OCI-LY1 (cell line): ENCODE measurements around the gene PYGB.

Experiments used
- H2AFZ ChIP-seq: fragments of 200-600 bp; sonication (generic), shearing (Covaris generic); 2 replicates; pipeline ENCODE4 v1.6.0; 2014; ENCODE audit warnings: antibody characterized with exemption, mild to moderate bottlenecking, low read length
- H3F3A ChIP-seq: fragments of 200-600 bp; sonication (generic), shearing (Covaris generic); 2 replicates; pipeline ENCODE4 v1.6.0; 2014; ENCODE audit warnings: mild to moderate bottlenecking, antibody characterized with exemption, low read length, moderate library complexity; ENCODE audit not compliant: insufficient read depth
- H3K27ac ChIP-seq: fragments of 200-600 bp; sonication (generic); 2 replicates; pipeline ENCODE4 v1.5.1; 2014; ENCODE audit warnings: low read length, mixed run types, mild to moderate bottlenecking, low read depth; ENCODE audit not compliant: poor library complexity, severe bottlenecking
- H3K27me3 ChIP-seq: fragments of 200-600 bp; sonication (generic); 2 replicates; pipeline ENCODE4 v1.6.0; 2014; ENCODE audit warnings: antibody characterized with exemption, mild to moderate bottlenecking, low read length, moderate library complexity; ENCODE audit not compliant: insufficient read depth
- H3K36me3 ChIP-seq: fragments of 200-600 bp; sonication (generic); 2 replicates; pipeline ENCODE4 v1.6.1; 2014; ENCODE audit warnings: mild to moderate bottlenecking, antibody characterized with exemption, low read length, moderate library complexity, mixed read lengths; ENCODE audit not compliant: insufficient read depth
- H3K4me1 ChIP-seq: fragments of 200-600 bp; sonication (generic); 2 replicates; pipeline ENCODE4 v1.5.1; 2014; ENCODE audit warnings: mild to moderate bottlenecking, low read length, moderate library complexity; ENCODE audit not compliant: insufficient read depth, severe bottlenecking
- H3K4me2 ChIP-seq: fragments of 200-600 bp; sonication (generic), shearing (Covaris generic); 2 replicates; pipeline ENCODE4 v1.6.1; 2014; ENCODE audit warnings: low read length
- H3K4me3 ChIP-seq: fragments of 200-600 bp; sonication (generic); 2 replicates; pipeline ENCODE4 v1.5.1; 2014; ENCODE audit warnings: low read length, low read depth, mild to moderate bottlenecking, mixed read lengths; ENCODE audit not compliant: poor library complexity, severe bottlenecking
- H3K79me2 ChIP-seq: fragments of 200-600 bp; shearing (Covaris generic); 2 replicates; pipeline ENCODE4 v1.6.1; 2016; ENCODE audit warnings: mixed run types, low read length, mixed read lengths; ENCODE audit not compliant: insufficient read depth
- H3K9ac ChIP-seq: fragments of 200-600 bp; sonication (generic), shearing (Covaris generic); 2 replicates; pipeline ENCODE4 v1.6.1; 2014; ENCODE audit warnings: mild to moderate bottlenecking, low read length, mixed read lengths
- H3K9me2 ChIP-seq: fragments of 200-600 bp; sonication (generic), shearing (Covaris generic); 2 replicates; pipeline ENCODE4 v1.6.1; 2014; ENCODE audit warnings: low read depth, mild to moderate bottlenecking, low read length, mixed read lengths
- H3K9me3 ChIP-seq: fragments of 200-600 bp; shearing (Covaris generic); 2 replicates; pipeline ENCODE4 v1.6.1; 2014; ENCODE audit warnings: low read length, mixed read lengths
- H4K20me1 ChIP-seq: fragments of 200-600 bp; sonication (generic), shearing (Covaris generic); 2 replicates; pipeline ENCODE4 v1.6.0; 2016; ENCODE audit warnings: mild to moderate bottlenecking, low read length; ENCODE audit not compliant: insufficient read depth
- CTCF ChIP-seq: fragments of 200-600 bp; sonication (generic), shearing (Covaris generic); IDR thresholded peaks from 2 replicates; pipeline ENCODE4 v1.5.1; 2017; ENCODE audit warnings: mild to moderate bottlenecking, antibody characterized with exemption, low read length, moderate library complexity, mixed read lengths
- EZH2 ChIP-seq: fragments of 200-600 bp; sonication (generic), shearing (Covaris generic); IDR thresholded peaks from 2 replicates; pipeline ENCODE4 v1.8.0; 2017; ENCODE audit warnings: borderline replicate concordance, mixed run types, mild to moderate bottlenecking, antibody characterized with exemption, low read length, moderate library complexity, mixed read lengths

Gene PYGB

DNA sequence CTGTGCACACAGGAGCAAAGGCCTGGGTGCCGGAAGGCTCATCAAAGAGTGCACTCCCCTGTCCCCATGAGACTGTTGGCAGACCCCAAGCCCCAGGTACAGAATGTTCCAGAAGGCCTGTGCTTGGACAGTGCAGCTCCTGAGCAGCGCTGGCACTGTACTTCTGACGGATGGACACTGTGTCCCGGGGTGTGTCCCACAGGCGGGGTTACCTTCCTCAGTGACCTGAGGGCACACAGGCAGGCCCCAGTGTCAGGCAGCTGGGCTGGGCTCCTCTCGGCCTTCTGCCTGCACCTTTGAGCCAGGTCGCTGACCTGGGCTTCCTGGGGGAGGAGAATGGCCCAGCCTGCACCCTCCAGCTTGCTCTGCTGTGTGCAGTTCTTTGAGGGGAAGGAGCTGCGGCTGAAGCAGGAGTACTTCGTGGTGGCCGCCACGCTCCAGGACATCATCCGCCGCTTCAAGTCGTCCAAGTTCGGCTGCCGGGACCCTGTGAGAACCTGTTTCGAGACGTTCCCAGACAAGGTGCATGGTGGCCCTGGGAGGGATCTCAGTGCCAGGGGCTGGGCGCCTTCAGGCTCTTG lies 30.1 kb downstream of the PYGB start:
- no peak for TF ChIP-seq CTCF
- no peak for TF ChIP-seq EZH2
- Histone ChIP-seq H3K4me2 (no peak overlapping the region), H3K4me1 (peaks cover 47% of the 10 kb centered on the region), H2AFZ (no peak overlapping the region), H3K4me3 (no peak overlapping the region), H4K20me1 (no peaks in the 10 kb centered on the region), H3K9me3 (no peaks in the 10 kb centered on the region), H3K36me3 (peaks cover 38% of the 10 kb centered on the region), H3K79me2 (no peaks in the 10 kb centered on the region), H3K27ac (no peak overlapping the region), H3K9me2 (no peaks in the 10 kb centered on the region), H3K9ac (no peak overlapping the region), H3K27me3 (no peaks in the 10 kb centered on the region), H3F3A (no peaks in the 10 kb centered on the region)

GRCh38 chr20:25278636-25279361 lies 30.9 kb downstream of the PYGB start:
- H4K20me1 ChIP-seq, result no peaks in the 10 kb centered on the region

GRCh38 chr20:25279403-25279802 lies 31.5 kb downstream of the PYGB start:
- Histone ChIP-seq H3K36me3 (peaks cover 41% of the 10 kb centered on the region), H3K9me2 (no peaks in the 10 kb centered on the region)
- TF ChIP-seq EZH2 (no peak), CTCF (no peak)

More at GRCh38 chr20:25278636-25279361, 30.9 kb downstream of the PYGB start:
- no peak for TF ChIP-seq EZH2
- no peak for TF ChIP-seq CTCF
- H3K9me3 ChIP-seq, result no peaks in the 10 kb centered on the region
- H3K27me3 ChIP-seq, result no peaks in the 10 kb centered on the region
- no peak overlapping the region for H3K4me2 ChIP-seq
- H3K79me2 ChIP-seq, result no peaks in the 10 kb centered on the region
- peaks cover 38% of the 10 kb centered on the region for H3K36me3 ChIP-seq
- no peaks in the 10 kb centered on the region for H3F3A ChIP-seq
- peak overlapping the region; percentile 89 for H3K27ac ChIP-seq
- H2AFZ ChIP-seq, result no peak overlapping the region
- H3K9ac ChIP-seq, result no peak overlapping the region
- no peak overlapping the region for H3K4me3 ChIP-seq
- H3K9me2 ChIP-seq, result no peaks in the 10 kb centered on the region
- peaks cover 40% of the 10 kb centered on the region for H3K4me1 ChIP-seq

More at GRCh38 chr20:25279403-25279802, 31.5 kb downstream of the PYGB start:
- H3F3A ChIP-seq, result no peaks in the 10 kb centered on the region
- H3K4me2 ChIP-seq, result peak overlapping the region; percentile 47; the same call in 1 of the 2 replicates
- H3K4me3 ChIP-seq, result no peak overlapping the region
- H3K27me3 ChIP-seq, result no peaks in the 10 kb centered on the region
- peaks cover 35% of the 10 kb centered on the region for H3K4me1 ChIP-seq
- H4K20me1 ChIP-seq, result no peaks in the 10 kb centered on the region
- H2AFZ ChIP-seq, result no peak overlapping the region
- peak overlapping the region; percentile 89 for H3K27ac ChIP-seq
- no peak overlapping the region for H3K9ac ChIP-seq
- no peaks in the 10 kb centered on the region for H3K9me3 ChIP-seq
- no peaks in the 10 kb centered on the region for H3K79me2 ChIP-seq
